Breast epithelium (tissue), 3 donors: ENCODE data around the gene KIAA0513.

Source experiments
- POLR2A ChIP-seq: fragments of 450-650 bp; IDR thresholded peaks from one replicate; pipeline ENCODE4 v1.6.1; 2016; ENCODE audit warnings: antibody characterized with exemption, mild to moderate bottlenecking, moderate library complexity
- POLR2AphosphoS5 ChIP-seq, 3 donors: sonication (generic); formaldehyde crosslinking; IDR thresholded peaks; one replicate each; pipeline ENCODE4 v1.6.1; 2017; ENCODE audit warnings: antibody characterized with exemption in 3 of 3
- TF ChIP-seq, protein P1 (sequence below), 3 donors: fragments of 450-650 bp; IDR thresholded peaks; one replicate each; pipeline ENCODE4 v1.5.1; 2016 to 2017; ENCODE audit warnings: antibody characterized with exemption in 3 of 3, mild to moderate bottlenecking in 3 of 3, moderate library complexity in 3 of 3

DNA sequence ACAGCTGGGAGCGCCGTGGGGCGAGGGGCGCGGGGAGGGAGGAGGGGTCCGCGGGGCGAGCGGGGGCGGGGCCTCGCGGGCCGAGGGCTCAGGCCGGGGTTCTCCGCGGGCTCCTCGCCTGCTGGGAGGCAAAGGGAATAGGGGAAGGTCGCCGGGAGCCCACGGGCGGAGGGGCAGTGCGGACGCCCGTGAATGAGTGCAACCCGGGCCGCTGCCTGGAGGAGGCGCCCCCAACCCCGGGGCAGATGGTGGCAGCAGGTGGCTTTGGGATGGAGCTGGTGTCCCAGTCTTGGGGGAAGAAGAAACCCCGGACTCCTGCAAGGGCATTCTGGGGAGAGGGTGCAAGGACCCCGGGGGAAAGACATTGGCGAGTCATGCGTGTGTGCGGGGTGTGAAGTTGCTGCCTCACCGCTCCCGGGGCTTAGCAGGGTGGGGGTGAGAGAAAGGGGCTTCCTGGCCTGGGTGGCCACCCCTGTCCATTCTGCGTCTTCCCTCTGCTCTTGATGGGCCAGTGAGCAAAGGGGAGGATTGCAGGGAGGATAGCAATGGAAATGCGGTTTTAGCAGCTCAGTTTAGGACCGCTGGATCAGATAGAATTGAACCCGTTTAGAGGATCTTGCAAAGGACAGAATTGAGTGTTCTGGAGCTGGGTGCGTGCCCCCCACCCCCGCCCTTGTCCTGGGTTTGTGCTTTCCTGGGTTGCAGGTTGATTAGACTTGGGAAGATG is 526 bp downstream of the KIAA0513 start:
- TF ChIP-seq, protein P1, sequence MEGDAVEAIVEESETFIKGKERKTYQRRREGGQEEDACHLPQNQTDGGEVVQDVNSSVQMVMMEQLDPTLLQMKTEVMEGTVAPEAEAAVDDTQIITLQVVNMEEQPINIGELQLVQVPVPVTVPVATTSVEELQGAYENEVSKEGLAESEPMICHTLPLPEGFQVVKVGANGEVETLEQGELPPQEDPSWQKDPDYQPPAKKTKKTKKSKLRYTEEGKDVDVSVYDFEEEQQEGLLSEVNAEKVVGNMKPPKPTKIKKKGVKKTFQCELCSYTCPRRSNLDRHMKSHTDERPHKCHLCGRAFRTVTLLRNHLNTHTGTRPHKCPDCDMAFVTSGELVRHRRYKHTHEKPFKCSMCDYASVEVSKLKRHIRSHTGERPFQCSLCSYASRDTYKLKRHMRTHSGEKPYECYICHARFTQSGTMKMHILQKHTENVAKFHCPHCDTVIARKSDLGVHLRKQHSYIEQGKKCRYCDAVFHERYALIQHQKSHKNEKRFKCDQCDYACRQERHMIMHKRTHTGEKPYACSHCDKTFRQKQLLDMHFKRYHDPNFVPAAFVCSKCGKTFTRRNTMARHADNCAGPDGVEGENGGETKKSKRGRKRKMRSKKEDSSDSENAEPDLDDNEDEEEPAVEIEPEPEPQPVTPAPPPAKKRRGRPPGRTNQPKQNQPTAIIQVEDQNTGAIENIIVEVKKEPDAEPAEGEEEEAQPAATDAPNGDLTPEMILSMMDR (IDR thresholded peaks at IDR 0.05) = no peak
- TF ChIP-seq POLR2AphosphoS5 (IDR thresholded peaks at IDR 0.05) (no peak), POLR2A (no peak)
